ENCODE data around the gene MORF4L1. TPM values are rescaled to one million over a fixed set of nuclear protein-coding genes. Genes with fewer than 3 reads are reported as not detected.
A peak's percentile ranks its signal among the peaks of the same experiment; 100 is the strongest.

The MORF4L1 gene
- total and polyA plus RNA-seq, 8 donors: 78.8 to 545 (median 267) TPM

DNA sequence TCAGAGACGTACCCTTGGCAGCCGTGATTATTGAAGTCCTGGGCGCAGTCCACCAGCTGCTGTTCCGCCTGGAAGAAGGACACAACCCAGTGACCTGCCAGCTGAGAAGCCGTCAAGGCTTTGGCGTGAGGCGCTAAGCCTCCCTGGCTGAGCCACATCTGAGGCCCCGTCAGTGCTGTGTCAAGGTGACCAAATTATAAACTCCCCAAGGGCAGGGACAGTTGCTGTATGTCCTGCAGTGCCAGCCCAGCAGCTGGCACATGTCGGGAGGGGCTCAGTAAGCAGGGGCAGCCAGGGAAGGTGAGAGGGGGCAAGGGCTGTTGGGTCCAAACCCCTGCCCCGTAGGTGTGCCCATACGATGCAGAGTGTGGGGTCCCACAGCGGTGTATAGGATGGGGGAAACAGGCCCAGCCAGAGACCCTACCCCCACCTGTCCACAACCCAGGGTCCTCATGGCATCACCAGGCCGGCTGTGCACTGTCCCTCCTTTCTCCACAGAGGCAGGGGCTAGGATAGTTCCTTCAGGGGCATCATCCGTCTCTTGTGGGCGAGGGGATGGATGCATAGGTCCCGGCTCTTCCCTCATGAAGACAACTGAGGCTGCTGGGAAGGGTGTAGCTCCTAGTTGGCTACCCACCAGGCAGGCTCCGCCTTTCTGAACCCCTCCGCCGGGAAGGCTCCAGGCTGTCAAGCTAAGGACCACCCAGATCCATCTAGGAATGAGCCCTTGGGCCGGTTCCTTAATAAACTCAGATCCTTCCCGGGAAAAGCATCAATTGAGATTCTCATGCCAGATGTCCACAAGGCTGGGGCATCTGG, 59.0 kb downstream of the MORF4L1 start:
- Histone ChIP-seq H3K27me3 (no peaks in the 10 kb centered on the region), H3K36me3 (peaks cover 6 to 94% (median 86%) of the 10 kb centered on the region in 4 donors), H3K4me3 (no peak overlapping the region), H3K27ac (peak overlapping the region in 1 of 5 donors; percentile 14), H3K4me1 (peaks cover 10 to 54% (median 20%) of the 10 kb centered on the region in 4 donors), H3K9me3 (no peaks in the 10 kb centered on the region)
- TF ChIP-seq POLR2A (IDR thresholded peaks at IDR 0.05) (no peak), POLR2AphosphoS5 (IDR thresholded peaks at IDR 0.05) (no peak), EP300 (IDR thresholded peaks at IDR 0.05) (no peak)
- TF ChIP-seq, protein P1, sequence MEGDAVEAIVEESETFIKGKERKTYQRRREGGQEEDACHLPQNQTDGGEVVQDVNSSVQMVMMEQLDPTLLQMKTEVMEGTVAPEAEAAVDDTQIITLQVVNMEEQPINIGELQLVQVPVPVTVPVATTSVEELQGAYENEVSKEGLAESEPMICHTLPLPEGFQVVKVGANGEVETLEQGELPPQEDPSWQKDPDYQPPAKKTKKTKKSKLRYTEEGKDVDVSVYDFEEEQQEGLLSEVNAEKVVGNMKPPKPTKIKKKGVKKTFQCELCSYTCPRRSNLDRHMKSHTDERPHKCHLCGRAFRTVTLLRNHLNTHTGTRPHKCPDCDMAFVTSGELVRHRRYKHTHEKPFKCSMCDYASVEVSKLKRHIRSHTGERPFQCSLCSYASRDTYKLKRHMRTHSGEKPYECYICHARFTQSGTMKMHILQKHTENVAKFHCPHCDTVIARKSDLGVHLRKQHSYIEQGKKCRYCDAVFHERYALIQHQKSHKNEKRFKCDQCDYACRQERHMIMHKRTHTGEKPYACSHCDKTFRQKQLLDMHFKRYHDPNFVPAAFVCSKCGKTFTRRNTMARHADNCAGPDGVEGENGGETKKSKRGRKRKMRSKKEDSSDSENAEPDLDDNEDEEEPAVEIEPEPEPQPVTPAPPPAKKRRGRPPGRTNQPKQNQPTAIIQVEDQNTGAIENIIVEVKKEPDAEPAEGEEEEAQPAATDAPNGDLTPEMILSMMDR (IDR thresholded peaks at IDR 0.05): no peak
- WGBS, 5 donors: 81 to 88% (median 85%) methylated on average over 21 of the region's 21 CpGs
- intact Hi-C loops (cut with DNase I; ENCODE audit: low total_unique reads): no loop called here
- DNase-seq: no peak

- Histone ChIP-seq H3K27ac (no peak overlapping the region), H3K27me3 (no peaks in the 10 kb centered on the region), H3K36me3 (peaks cover 6 to 93% (median 86%) of the 10 kb centered on the region in 4 donors), H3K9me3 (no peaks in the 10 kb centered on the region), H3K4me1 (peaks cover 10 to 53% (median 20%) of the 10 kb centered on the region in 4 donors), H3K4me3 (no peak overlapping the region)
- DNase-seq: no peak
- intact Hi-C loops (cut with DNase I; ENCODE audit: low total_unique reads): no loop called here
- TF ChIP-seq POLR2A (IDR thresholded peaks at IDR 0.05): no peak
- TF ChIP-seq EP300 (IDR thresholded peaks at IDR 0.05): no peak
- TF ChIP-seq POLR2AphosphoS5 (IDR thresholded peaks at IDR 0.05): no peak
- TF ChIP-seq, protein P1 (IDR thresholded peaks at IDR 0.05): no peak
- WGBS, 5 donors: 67 to 81% (median 76%) methylated on average over 12 to 13 of the region's 13 CpGs
These were observed 59.6 kb downstream of the MORF4L1 start for GRCh38 chr15:78932258-78932808.

GRCh38 chr15:78933187-78933822, 60.6 kb downstream of the MORF4L1 start:
- Histone ChIP-seq H3K27me3 (no peaks in the 10 kb centered on the region), H3K27ac (peak overlapping the region in 1 of 5 donors; percentile 3), H3K9me3 (no peaks in the 10 kb centered on the region), H3K4me3 (no peak overlapping the region), H3K36me3 (peaks cover 6 to 87% (median 79%) of the 10 kb centered on the region in 4 donors), H3K4me1 (peaks cover 10 to 50% (median 20%) of the 10 kb centered on the region in 4 donors)
- TF ChIP-seq POLR2A (IDR thresholded peaks at IDR 0.05): no peak
- no peak for TF ChIP-seq EP300 (IDR thresholded peaks at IDR 0.05)
- TF ChIP-seq POLR2AphosphoS5 (IDR thresholded peaks at IDR 0.05): no peak
- TF ChIP-seq, protein P1 (IDR thresholded peaks at IDR 0.05): no peak
- no peak for DNase-seq
- WGBS, 5 donors: 77 to 83% (median 82%) methylated on average over 12 of the region's 12 CpGs
- intact Hi-C loops (cut with DNase I; ENCODE audit: low total_unique reads): no loop called here

Measured in stomach (tissue), 9 donors.